Tibial nerve (tissue), 4 donors: Measurements from ENCODE around the gene NAXE. TPM values are rescaled to one million over a fixed set of nuclear protein-coding genes. Genes with fewer than 3 reads are reported as not detected.
"Not testable (repeated sequence)": the region's sequence is repeated elsewhere in the genome, so short reads cannot be mapped to it uniquely, and the experiment has no call there.

Source experiments
- DNase-seq, 2 donors: peaks; one replicate each; pipeline ENCODE4 v3.0.0-alpha.2; 2019; ENCODE audit warnings: low spot score in 2 of 2
- H3K27ac ChIP-seq, 4 donors: fragments of 200-600 bp; sonication (generic) in 3 of 4; one replicate each; pipeline ENCODE4 v1.5.1; 2017 to 2019; ENCODE audit warnings: mild to moderate bottlenecking in 1 of 4
- H3K27me3 ChIP-seq, 2 donors: fragments of 200-600 bp; sonication (generic) in 1 of 2; one replicate each; pipeline versions ENCODE4 v1.5.1 to v1.6.0; 2017 to 2019
- H3K36me3 ChIP-seq, 3 donors: fragments of 200-600 bp; sonication (generic); one replicate each; pipeline ENCODE4 v1.5.1; 2018 to 2019
- H3K4me1 ChIP-seq, 4 donors: fragments of 200-600 bp; sonication (generic) in 3 of 4; one replicate each; pipeline ENCODE4 v1.5.1; 2017 to 2019
- H3K4me3 ChIP-seq, 4 donors: fragments of 200-600 bp; sonication (generic) in 3 of 4; one replicate each; pipeline ENCODE4 v1.5.1; 2017 to 2019; ENCODE audit warnings: mild to moderate bottlenecking in 1 of 4, moderate library complexity in 1 of 4
- H3K9me3 ChIP-seq, 4 donors: fragments of 200-600 bp; sonication (generic) in 3 of 4; one replicate each; pipeline ENCODE4 v1.5.1; 2017 to 2019
- CTCF ChIP-seq, 5 experiments: fragments of 200-600 bp in 3 of 5; fragments of 450-650 bp in 2 of 5; sonication (generic) in 3 of 5; IDR thresholded peaks; one replicate each; pipeline ENCODE4 v1.5.1; 2016 to 2019; ENCODE audit warnings: antibody characterized with exemption in 5 of 5, mild to moderate bottlenecking in 3 of 5, moderate library complexity in 2 of 5
- EP300 ChIP-seq, 2 donors: sonication (generic); formaldehyde crosslinking; IDR thresholded peaks; one replicate each; pipeline ENCODE4 v1.6.1; 2017; ENCODE audit warnings: antibody characterized with exemption in 2 of 2, mild to moderate bottlenecking in 1 of 2
- POLR2A ChIP-seq, 2 donors: fragments of 450-650 bp; IDR thresholded peaks; one replicate each; pipeline ENCODE4 v1.6.1; 2017; ENCODE audit warnings: antibody characterized with exemption in 2 of 2, mild to moderate bottlenecking in 2 of 2, moderate library complexity in 2 of 2
- WGBS, 2 donors: methylation state at CpG; one replicate each; pipeline ENCODE4 v1.1.5; 2018; 5-methylcytosine and 5-hydroxymethylcytosine counted together
- total RNA-seq, 4 donors: library from RNA; depleted of rRNA; stranded (reverse); fragments of >200 nt; gene quantifications; one replicate each; pipeline ENCODE4 v1.1.0, GENCODE V29; 2016

The NAXE gene
- total RNA-seq, 4 donors from 2014 or later: 53.1 to 105 (median 82.7) TPM

GRCh38 chr1:156583821-156584622 is 7.6 kb upstream of the NAXE start:
- H3K9me3 ChIP-seq: no peaks in the 10 kb centered on the region
- no peaks in the 10 kb centered on the region for H3K36me3 ChIP-seq
- peaks cover 0 to 6% (median 0%) of the 10 kb centered on the region in 4 donors for H3K4me1 ChIP-seq
- DNase-seq: peak; percentile 74 to 96
- H3K27ac ChIP-seq: no peak overlapping the region
- H3K27me3 ChIP-seq: no peaks in the 10 kb centered on the region
- H3K4me3 ChIP-seq: no peak overlapping the region
- WGBS, 2 donors: 52 to 53% methylated on average over 20 of the region's 20 CpGs
- TF ChIP-seq POLR2A (IDR thresholded peaks at IDR 0.05) (no peak), CTCF (IDR thresholded peaks at IDR 0.05) (peak; percentile 83 to 99 (median 95)), EP300 (IDR thresholded peaks at IDR 0.05) (peak in 1 of 2 donors; percentile 20)

- Histone ChIP-seq H3K27ac (no peak overlapping the region), H3K9me3 (no peaks in the 10 kb centered on the region), H3K36me3 (no peaks in the 10 kb centered on the region), H3K4me1 (peaks cover 0 to 6% (median 0%) of the 10 kb centered on the region in 4 donors), H3K4me3 (no peak overlapping the region), H3K27me3 (no peaks in the 10 kb centered on the region)
- 44 to 46% methylated on average over 11 of the region's 11 CpGs for WGBS, 2 donors
- DNase-seq: no peak
- TF ChIP-seq POLR2A (IDR thresholded peaks at IDR 0.05) (no peak), CTCF (IDR thresholded peaks at IDR 0.05) (no peak), EP300 (IDR thresholded peaks at IDR 0.05) (no peak)
These were observed 6.8 kb upstream of the NAXE start for GRCh38 chr1:156584813-156585212.

GRCh38 chr1:156586323-156586722 is 5.3 kb upstream of the NAXE start:
- H3K9me3 ChIP-seq: no peaks in the 10 kb centered on the region
- H3K27me3 ChIP-seq: no peaks in the 10 kb centered on the region
- H3K36me3 ChIP-seq: no peaks in the 10 kb centered on the region
- DNase-seq: no peak
- H3K27ac ChIP-seq: no peak overlapping the region
- 69 to 72% methylated on average over 2 to 4 of the region's 4 CpGs for WGBS, 2 donors
- no peak for TF ChIP-seq POLR2A (IDR thresholded peaks at IDR 0.05)
- no peak for TF ChIP-seq EP300 (IDR thresholded peaks at IDR 0.05)
- TF ChIP-seq CTCF (IDR thresholded peaks at IDR 0.05): no peak
- no peak overlapping the region for H3K4me3 ChIP-seq
- H3K4me1 ChIP-seq: peaks cover 0 to 13% (median 3%) of the 10 kb centered on the region in 4 donors

- no peak overlapping the region for H3K27ac ChIP-seq
- no peak overlapping the region for H3K4me3 ChIP-seq
- no peaks in the 10 kb centered on the region for H3K27me3 ChIP-seq
- WGBS, 2 donors: 88 to 96% methylated on average over 3 of the region's 3 CpGs
- peaks cover 0 to 14% (median 4%) of the 10 kb centered on the region in 4 donors for H3K4me1 ChIP-seq
- no peak for TF ChIP-seq CTCF (IDR thresholded peaks at IDR 0.05)
- TF ChIP-seq EP300 (IDR thresholded peaks at IDR 0.05): no peak
- no peak for TF ChIP-seq POLR2A (IDR thresholded peaks at IDR 0.05)
- H3K9me3 ChIP-seq: no peaks in the 10 kb centered on the region
- no peaks in the 10 kb centered on the region for H3K36me3 ChIP-seq
- no peak for DNase-seq
These were observed 4.6 kb upstream of the NAXE start for GRCh38 chr1:156586892-156587477.

- WGBS, 2 donors: 84 to 88% methylated on average over 8 of the region's 8 CpGs
- H3K27ac ChIP-seq, H3K36me3 ChIP-seq, DNase-seq, H3K27me3 ChIP-seq, H3K9me3 ChIP-seq, H3K4me3 ChIP-seq: not testable (repeated sequence)
- peaks cover 0 to 23% (median 10%) of the 10 kb centered on the region in 4 donors for H3K4me1 ChIP-seq
These were observed 3.6 kb upstream of the NAXE start for GRCh38 chr1:156587927-156588326.
